ENCODE data around the gene XRCC3.

XRCC3 gene

DNA sequence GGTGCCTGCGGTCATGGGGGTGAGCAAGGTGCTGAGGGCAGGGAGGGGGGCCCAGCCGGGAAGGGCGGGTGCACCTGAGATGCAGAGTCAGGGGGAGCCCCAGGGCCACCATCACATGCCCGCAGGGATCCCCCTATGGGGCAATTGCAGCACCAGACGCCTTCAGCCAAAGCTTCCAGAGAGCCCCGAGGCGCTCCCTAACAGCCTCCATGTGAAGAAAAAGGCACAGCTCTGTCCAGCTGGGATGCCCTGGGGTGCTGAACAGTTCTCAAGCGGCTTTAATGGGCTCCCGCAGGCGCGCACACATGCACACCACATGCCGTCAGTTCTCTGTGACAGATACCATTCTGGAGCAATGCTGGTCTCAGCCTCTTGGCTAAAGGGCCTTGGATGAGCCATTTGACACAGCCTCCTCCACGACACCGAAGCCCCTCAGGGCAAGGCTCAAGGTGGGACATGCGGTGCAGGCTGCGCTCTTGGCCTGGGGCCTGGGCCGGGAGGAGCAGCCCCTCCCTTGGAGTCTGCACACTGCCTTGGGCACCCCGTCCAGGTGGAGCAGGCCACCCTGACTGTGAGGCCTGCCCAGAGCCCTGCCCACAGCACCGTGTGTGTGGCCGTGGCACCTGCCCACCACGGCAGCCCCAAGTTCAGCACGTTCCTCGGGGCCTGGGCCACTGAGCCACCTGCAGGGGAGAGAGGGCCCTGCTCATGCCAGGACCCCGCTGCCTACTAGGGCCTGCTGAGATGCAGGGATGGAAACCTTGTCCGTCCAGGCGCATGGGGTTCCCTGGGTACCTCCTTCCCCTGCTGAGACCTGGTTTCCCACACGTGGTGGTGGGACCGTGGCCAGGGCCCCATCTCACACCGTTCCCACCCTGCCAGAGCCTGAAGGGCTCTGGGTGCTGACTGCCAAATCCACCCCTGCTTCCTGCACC lies 7.7 kb downstream of the XRCC3 start:
- no peak for DNase-seq (ENCODE audit: extremely low read depth in 1 of 2, low read depth in 1 of 2)

DNA sequence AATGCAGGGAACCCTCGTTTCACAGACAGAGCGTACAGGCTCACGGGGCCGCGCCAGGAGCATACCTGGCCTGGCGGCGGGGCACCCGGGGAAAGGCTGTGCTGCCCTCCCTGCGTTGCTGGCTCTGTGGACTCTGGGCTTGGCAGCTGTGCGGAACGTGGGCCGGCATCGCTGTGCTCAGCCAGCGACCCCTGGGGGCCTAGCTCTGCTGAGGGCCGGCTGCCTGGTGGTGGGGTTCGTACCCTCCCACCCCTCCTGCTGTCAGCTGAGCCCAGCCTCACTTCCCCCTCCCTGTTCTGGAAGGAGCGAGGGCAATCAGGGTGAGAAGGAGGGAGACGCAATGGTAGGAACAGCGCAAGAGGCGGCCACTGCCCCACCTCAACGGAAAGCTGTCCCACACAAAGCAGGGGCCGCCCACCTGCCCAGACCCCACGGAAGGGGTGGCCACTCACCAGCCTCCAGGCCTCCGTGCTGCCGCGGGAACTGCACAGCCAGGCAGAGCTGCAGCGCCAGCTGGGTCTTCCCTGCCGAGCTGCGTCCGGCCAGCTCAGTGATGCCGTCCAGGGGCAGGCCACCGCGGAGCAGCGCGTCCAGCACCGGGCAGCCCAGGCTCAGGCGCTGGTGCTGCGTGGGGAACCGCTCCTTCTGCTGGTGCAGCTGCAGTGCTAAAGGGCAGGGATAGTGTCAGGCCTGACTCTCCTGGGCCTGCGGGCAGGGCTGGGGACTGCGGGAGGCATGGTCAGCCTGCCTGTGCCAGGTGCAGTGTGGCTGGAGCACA lies 8.5 kb downstream of the XRCC3 start:
- DNase-seq (ENCODE audit: extremely low read depth in 1 of 2, low read depth in 1 of 2) = no peak

DNA sequence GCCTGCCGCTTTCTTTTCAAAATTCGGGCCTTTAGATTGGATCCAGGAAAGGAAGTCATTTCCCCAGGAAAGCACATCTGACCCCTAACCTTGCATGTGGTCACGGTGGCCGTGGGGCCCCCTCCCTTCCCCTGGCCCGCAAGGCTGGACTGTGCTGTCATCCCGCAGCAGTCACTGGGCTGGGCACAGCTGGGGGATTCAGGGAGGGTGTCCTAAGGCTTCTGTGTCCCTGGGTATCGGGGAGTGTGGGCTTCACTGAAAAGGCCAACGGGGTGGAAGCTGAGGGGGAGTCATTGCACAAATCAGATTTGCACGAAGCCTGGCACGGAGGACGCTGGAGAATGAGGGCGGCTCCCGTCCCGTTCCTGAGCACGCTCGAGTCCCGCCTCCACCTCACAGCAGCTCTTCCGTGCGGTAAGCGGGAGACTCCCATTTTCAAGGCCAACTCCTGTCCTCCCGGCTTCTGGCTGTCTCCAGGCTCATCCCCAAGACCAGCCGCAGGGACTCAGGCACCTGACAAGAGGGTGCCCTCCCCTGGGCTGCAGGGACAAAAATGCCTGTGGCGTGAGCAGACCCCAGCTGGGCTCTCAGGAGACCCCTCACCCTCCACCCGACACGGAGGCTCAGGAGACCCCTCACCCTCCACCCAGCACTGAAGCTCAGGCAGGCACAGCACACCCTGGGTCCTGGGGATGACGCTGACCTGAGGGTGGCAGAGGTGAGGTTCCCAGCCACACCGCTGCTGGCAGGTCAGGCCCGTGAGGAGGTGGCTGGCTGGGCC lies 9.6 kb downstream of the XRCC3 start:
- no peak for DNase-seq (ENCODE audit: extremely low read depth in 1 of 2, low read depth in 1 of 2)

DNA sequence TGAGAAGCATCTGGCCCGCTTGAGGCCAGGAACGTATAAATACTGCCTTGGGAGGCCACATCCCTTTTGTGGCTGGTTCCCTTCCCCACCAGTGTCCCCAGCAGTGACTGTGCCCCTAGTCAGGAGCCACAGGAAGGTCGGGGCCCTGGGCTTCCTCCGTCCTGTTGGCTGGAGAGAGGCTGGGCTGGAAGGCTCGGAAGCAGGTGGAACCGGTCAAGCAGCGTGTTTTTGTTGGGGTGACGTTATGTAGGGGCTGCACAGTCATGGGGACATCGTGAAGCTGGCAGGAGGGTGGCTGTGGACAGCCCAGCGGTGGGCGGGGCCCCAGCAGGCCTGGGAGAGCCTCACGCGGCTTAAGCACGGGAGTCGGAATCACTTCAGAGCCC lies 10.1 kb downstream of the XRCC3 start:
- DNase-seq (ENCODE audit: extremely low read depth in 1 of 2, low read depth in 1 of 2) = no peak

DNA sequence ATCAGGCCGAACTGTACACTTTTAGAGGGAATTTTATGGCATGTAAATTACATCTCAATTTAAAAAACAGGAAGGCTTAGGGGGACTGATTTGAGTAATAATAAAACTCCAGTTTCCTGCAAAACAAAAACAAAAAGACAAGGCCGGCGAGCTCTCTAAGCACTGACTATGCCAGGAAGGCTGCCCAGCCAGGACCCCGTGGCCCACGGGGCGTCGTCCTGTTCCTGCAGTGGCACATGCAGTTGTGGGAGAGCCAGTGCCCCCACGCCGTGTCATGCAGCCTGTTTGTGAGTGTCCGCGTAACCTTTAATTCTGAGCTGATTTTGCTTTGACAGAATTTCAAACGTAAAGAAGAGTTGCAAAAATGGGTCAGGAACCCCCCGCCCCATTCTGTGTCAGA lies 10.5 kb downstream of the XRCC3 start:
- no peak for DNase-seq (ENCODE audit: extremely low read depth in 1 of 2, low read depth in 1 of 2)

DNA sequence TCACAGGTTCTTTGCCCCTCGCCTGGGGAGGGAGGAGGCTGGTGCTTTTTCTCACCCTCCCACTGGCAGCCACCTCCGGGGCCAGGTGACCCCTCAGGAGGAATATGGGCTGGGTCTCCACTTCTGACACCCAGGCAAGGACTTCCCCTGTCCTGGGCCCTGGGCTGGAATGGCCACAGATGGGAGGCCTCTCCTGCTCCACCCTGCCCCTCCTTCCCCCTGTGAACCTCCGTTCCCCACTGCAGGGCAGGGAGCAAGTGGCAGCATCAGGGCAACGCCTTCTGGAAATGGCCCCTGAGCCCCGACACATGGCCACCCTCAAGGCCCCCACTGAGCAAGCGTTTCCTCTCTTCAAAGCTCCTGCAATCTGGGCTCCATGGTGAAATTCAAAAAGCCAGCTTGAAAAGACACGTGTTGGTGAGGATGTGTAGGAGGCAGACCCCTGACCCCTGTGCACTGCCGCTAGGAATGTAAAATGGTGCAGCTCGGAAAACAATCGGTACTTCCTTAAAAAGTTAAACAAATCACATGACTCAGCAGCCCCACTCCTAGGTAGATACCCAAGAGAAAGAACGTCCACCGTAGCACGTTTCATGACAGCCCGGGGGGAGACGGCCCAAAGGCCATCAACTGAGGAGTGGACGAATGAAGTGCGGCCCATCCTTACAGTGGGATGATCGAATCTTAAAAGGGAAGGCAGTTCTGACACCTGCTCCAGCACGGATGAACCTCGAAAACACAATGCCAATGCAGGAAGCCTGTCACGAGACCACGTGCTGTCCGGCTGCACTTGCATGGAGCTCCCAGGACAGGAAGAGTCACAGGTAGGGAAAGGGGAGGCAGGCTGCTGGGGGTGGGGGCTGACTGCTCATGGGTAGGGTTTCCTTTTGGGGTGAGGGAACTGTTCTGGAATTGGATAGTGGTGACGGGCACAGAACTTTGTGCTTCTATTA lies 11.5 kb downstream of the XRCC3 start:
- DNase-seq (ENCODE audit: extremely low read depth in 1 of 2, low read depth in 1 of 2) = no peak

DNA sequence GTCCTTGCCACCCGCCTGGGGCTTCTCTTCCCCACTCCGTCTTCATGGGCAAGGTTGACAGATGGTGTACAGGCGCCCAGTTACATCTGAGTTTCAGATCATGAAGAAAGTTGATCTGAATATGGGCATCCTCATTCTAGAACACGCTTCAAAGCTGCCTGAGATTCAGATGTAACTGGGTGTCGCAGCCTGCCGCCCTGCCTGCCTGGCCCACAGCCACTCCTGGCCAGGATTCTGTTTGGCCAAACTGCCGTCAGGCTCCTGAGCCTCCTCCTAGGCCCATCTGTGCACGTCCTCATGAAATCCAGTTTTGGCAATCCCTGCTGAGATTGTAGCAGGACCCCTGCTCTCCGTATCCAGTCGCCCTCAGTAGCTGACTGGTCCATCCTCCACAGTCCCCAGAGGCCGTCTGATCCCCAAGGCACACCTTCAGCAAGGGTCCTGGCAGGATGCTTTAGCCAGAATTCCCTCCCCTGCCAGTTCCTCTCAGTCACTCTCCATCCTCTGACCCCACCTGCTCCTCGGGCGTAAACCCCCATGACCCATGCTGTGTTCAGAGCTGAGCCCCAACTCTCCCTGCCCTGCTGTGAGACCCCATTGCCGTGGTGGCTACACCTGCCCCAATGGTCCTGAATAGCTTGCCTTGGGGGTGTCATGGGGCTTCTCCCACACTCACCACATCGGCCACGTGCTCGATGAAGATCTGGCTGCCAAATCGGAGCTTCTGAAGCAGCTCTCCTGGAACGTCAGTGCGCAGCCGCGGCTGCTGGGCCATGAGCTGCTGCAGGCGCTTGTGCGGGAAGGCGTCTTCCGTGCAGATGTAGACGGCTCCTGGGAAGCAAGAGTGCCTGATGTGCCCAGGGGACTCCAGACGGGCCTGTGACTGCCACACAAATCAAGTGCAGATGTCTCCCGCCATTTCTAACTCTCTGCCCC lies 12.5 kb downstream of the XRCC3 start:
- no peak for DNase-seq (ENCODE audit: extremely low read depth in 1 of 2, low read depth in 1 of 2)

DNA sequence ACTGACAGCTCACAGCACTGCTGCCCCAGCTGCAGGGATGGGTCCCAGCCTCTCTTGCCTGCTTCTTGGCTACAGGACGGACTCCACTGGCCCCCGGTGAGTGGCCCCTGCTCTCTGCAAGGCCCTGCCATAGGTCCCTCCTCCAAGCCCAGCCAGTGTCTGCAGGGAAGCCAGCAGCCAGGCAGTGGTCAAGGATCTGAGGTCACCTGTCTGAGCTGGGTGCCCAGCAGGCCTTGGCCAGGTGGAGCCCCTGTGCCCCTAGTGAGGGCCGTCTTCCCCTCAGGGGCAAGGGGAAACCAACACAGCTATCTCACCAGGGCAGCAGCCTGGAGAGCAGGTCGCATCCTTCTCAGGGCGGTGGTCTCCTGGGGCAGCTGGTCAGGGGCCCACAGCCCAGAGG lies 13.2 kb downstream of the XRCC3 start:
- no peak for DNase-seq (ENCODE audit: extremely low read depth in 1 of 2, low read depth in 1 of 2)

DNA sequence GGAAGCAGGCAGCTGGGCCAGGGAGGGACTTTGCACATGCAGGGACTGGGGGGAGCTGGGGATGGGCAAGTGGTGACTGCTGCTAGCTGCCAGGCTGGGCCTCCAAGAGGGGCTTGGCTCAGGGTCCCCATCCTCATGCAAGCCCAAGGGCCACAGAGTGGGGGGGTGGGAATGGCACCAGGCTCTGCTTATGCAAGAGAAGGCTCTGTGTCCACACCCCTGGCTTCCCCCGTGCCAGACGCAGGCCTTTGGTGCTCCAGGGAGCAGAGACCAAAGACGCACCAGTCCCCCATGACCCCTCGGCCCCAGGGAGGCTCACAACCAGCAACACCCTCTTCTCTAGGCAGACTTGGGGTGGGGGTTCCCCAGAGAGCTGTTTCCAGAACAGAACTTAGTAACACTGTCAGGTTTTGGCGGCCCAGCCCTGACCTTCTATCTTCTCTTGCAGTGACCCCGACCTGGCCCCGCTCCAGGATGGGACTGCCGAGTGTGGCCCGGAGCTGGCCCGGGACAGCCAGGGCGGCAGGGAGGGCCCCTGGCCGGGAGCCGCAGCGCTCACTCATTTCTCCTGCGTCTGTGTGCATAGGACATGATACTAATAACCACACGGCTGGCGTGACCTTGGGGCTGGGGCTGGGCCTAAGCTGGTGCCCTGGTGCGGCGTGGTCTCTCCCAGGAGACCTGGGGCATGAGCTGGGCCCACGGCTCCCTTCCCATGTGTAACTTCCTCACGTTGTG lies 14.3 kb downstream of the XRCC3 start:
- DNase-seq (ENCODE audit: extremely low read depth in 1 of 2, low read depth in 1 of 2) = no peak

DNA sequence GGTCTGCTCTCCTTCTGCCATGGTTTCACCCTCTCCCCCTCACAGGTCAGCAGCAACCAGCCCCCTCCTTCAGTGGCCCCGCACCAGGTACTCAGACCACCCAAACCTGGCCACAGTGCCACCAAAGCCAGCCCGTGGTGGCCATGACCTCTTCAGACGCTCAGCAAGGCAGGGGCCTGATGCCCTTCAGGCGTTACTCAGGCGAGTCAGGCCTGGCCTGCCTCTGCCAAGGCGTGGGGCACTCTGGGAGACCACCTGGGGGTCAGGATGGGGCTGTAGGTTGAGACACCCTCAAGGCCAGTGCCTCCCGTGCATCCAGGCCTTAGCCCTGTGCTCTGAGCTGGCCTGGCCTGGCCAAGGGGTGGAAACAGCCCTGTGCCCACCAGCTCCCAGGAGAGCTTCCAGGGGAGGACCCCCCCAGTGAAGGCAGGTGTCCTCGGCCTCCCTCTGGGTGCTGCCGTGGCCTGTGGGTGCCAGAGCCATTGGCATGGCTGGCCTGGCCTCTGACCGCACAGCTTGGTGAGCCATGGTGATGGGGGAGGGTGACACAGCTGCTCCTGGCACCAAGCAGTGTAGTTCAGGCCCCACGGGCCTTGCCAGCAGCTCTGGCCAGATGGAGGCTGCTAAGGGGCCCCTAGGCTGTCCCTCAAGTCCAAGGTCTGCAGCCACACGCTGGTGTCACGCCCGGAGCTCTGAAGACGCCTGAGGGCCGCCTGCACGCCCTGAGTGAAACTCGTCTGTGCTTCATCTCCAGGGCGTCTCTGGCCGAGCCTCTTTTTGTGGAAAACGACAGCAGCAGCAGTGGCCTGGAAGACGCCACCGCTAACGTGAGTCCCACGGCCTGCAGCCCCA lies 15.1 kb downstream of the XRCC3 start:
- DNase-seq (ENCODE audit: extremely low read depth in 1 of 2, low read depth in 1 of 2) = no peak

DNA sequence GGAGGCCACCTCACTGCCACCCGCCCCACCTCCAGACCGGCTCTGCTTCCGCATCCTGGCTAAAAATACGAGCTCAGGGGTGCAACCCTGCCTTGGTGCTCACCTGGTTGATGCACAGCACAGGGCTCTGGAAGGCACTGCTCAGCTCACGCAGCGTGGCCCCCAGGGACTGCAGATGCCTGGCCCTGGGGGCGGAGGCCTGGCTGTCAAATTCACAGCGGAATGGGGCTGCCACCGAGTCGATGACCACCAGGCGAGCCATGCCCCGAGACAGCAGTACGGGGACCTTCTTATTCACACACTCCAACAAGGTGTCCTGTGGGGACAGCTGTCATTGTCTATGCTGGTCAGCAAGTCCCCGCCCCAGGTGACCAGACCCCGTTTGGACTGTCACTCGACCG lies 16.0 kb downstream of the XRCC3 start:
- DNase-seq (ENCODE audit: extremely low read depth in 1 of 2, low read depth in 1 of 2) = no peak

DNA sequence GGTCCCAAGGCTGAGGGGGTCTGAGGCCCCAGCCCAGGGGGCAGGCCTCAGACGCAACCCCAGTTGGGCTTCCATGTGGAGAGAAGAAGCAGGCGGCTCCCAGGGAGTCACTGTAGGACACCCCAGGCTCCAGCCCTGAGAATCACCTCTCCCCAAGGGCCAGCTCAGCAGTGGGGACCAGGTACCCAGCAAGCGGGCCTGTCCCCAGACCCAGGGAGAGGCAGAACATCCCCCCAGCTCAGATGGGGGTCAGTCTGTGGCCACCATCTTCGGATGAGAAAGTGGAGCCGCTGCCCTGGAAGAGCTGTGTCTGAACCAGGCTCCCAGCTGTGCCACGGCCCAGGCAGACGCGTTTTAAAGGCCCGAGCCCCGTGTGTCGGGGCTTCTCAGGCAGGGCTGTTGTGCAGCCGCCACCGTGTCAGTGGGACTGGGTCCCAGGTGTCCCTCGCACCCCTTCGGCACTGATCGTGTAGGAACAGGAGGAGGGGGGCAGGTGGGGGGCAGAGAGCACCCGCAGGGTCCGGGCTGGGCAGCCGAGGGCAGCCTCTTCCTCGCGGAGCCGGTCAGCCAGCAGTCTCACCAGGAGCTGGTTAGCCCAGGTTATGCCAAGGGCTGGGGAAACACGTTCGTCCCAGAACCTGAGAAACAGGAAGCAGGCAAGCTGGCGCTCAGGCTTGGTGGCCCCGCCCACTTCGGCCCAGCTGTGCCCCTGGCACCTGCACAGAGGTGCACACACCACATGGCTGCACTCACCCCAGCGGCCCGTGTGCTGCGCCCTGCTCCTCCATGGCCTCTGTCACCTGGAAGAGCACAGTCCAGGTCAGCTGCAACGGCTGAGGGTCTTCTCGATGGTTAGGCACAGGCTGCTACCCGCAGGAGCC lies 16.6 kb downstream of the XRCC3 start:
- no peak for DNase-seq (ENCODE audit: extremely low read depth in 1 of 2, low read depth in 1 of 2)

DNA sequence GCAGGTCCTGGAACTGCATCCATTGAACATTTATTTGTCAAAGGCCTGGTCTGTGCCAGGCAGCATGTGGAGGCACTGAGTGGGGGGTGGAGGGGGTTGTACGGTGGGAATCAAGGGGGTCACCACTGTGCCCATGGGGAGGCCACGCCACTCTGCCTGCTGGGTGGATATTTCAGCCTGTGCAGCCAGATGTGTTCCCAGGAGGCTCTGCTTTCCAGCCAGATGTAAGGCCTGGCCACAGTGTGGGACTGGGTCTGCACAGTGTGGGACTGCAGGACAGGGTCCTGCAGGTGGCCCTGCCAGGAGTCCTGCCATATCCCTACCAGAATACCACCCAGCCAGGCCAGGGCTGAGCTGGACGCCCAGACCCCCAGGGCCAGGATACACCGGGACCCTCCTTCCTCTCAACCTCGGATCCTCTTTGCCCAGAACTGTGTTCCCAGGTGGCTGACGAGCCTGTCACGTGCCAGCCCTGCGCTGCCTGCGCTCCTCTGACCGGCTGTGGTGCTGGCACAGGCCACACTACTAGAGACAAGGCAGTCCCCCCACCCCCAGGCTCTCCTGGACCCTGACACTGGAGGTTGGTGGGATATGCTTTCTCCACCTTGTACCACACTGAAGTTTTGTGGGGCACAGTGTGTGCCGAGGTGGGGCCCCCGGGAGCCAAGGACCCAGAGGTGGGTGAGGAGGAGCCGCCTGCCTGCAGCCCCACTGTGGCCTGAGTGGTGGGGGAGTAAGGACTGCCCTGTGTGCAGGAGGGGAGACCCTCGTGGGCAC lies 17.5 kb downstream of the XRCC3 start:
- DNase-seq (ENCODE audit: extremely low read depth in 1 of 2, low read depth in 1 of 2) = no peak

DNA sequence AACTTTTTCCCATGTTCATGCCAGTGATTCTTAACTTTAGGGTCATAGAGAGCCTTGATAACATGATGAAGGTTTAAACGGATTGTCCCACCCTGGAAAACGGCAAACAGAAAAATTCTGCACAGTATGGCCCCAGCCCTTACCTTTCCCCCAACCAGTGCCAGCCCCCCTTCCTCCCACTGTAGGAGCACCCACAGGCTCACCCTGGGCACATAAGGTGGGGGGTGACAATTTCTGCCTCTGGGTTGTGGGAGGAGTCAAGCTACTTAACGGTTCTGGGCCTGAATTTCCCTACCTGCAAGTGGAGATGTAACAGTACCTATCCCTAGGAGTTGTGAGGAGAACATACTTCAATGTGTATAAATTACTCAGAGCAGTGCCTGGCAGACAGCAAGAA lies 18.0 kb downstream of the XRCC3 start:
- no peak for DNase-seq (ENCODE audit: extremely low read depth in 1 of 2, low read depth in 1 of 2)

DNA sequence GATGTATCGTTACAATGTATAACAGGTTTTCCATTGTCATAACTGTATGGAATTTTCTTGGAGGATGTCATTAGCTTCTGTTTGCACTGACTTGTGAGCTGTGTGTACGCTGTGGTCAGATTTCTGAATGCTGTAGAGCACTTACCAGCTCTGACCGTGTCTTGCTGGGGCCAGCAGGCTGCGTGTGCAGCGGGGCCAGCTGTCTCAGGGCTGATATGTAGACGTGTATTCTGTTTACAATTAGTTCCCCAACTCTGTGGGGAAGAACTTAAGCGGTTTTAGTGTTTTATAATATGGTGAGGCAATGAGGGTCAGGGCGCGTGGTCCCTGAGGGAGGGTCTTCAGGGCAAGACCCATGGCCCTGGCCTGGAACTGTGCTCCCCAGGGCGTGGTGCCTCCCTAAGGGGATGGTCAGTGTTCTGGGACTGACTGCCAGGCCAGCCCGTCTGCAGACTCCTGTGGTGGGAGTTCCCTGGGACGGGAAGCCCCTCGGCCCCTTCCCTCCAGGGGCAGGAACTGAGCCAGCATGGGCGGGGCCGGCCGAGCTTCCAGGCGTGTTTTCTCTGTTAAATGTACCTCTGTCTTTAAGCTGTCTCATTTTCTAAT lies 18.7 kb downstream of the XRCC3 start:
- no peak for DNase-seq (ENCODE audit: extremely low read depth in 1 of 2, low read depth in 1 of 2)

DNA sequence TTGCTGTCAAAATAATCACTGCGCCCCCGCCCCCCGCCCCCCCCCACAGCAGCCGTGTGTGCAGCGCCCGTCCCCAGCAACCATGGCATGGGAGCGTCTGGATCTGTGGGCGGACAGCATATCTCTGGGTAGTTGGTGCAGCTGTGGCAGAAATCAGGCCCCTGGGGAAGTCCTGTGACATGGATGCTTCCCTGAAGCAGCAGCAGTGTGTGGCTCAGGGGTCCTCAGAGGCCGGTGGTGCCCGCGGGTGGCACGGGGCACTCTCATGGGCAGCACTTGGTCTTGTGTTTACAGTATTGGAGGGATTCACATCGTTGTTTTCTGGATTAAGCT lies 19.2 kb downstream of the XRCC3 start:
- DNase-seq (ENCODE audit: extremely low read depth in 1 of 2, low read depth in 1 of 2) = no peak
